Central memory CD8-positive, alpha-beta T cell (primary cell): ENCODE measurements around the gene KRTAP4-16.
"Not testable (repeated sequence)": the region's sequence is repeated elsewhere in the genome, so short reads cannot be mapped to it uniquely, and the experiment has no call there.

Experiments
- ATAC-seq: fragments of 150-1000 bp; cut with Tn5 transposase; replicated peaks from 2 replicates; pipeline ENCODE4 v1.10.0; 2022; ENCODE audit warnings: mild to moderate bottlenecking, moderate FRiP score, moderate number of reproducible peaks; ENCODE audit not compliant: poor library complexity, severe bottlenecking; ENCODE audit errors: extremely low read depth
- DNase-seq, 2 donors: peaks; one replicate each; pipeline ENCODE4 v3.0.0; 2021; ENCODE audit warnings: low spot score in 2 of 2
- H3K27ac Mint-ChIP-seq: one replicate; pipeline ENCODE4 v1.8.0; 2022; ENCODE audit warnings: low read depth, mild to moderate bottlenecking, moderate library complexity, mixed read lengths
- H3K27me3 Mint-ChIP-seq: one replicate; pipeline ENCODE4 v1.8.0; 2022; ENCODE audit warnings: mixed read lengths
- H3K36me3 Mint-ChIP-seq: one replicate; pipeline ENCODE4 v1.8.0; 2022; ENCODE audit warnings: mild to moderate bottlenecking, moderate library complexity, mixed read lengths; ENCODE audit not compliant: insufficient read depth
- H3K4me1 Mint-ChIP-seq: one replicate; pipeline ENCODE4 v1.8.0; 2022; ENCODE audit warnings: mixed read lengths
- H3K4me3 Mint-ChIP-seq: one replicate; pipeline ENCODE4 v1.8.0; 2022; ENCODE audit warnings: mild to moderate bottlenecking, moderate library complexity, mixed read lengths
- H3K9me3 Mint-ChIP-seq: one replicate; pipeline ENCODE4 v1.8.0; 2022; ENCODE audit warnings: mixed read lengths

Gene KRTAP4-16

GRCh38 chr17:41101586-41102259 is at the start of gene KRTAP4-16:
Gene KRTAP4-16, minus strand, starts transcription at chr17:41102209. Its CDS starts 0 bp downstream, at chr17:41102209.
- DNase-seq (no peak), ATAC-seq (no peak)
- H3K36me3 Mint-ChIP-seq: peaks cover 1% of the 10 kb centered on the region
- H3K27ac Mint-ChIP-seq: peak within 1 kb of the TSS; percentile 8
- H3K4me3 Mint-ChIP-seq: no peak within 1 kb of the TSS
- no peaks in the 10 kb centered on the region for H3K9me3 Mint-ChIP-seq
- H3K27me3 Mint-ChIP-seq: peaks cover 44% of the 10 kb centered on the region
- H3K4me1 Mint-ChIP-seq: peaks cover 9% of the 10 kb centered on the region

- Mint-ChIP-seq H3K36me3 (no peaks in the 10 kb centered on the region), H3K27me3 (peaks cover 42% of the 10 kb centered on the region), H3K27ac (no peak overlapping the region), H3K4me3 (no peak overlapping the region), H3K4me1 (no peaks in the 10 kb centered on the region), H3K9me3 (no peaks in the 10 kb centered on the region)
- no peak for DNase-seq
- ATAC-seq: no peak
These were observed 49.5 kb upstream of the KRTAP4-16 start for GRCh38 chr17:41151525-41151924.

GRCh38 chr17:41150026-41150425 is 48.0 kb upstream of the KRTAP4-16 start:
- Mint-ChIP-seq H3K27me3 (peaks cover 28% of the 10 kb centered on the region), H3K4me1 (no peaks in the 10 kb centered on the region), H3K36me3 (no peaks in the 10 kb centered on the region), H3K27ac (no peak overlapping the region), H3K9me3 (no peaks in the 10 kb centered on the region), H3K4me3 (no peak overlapping the region)
- ATAC-seq: no peak
- DNase-seq: no peak

- no peaks in the 10 kb centered on the region for H3K9me3 Mint-ChIP-seq
- no peak for ATAC-seq
- peak within 1 kb of the TSS; percentile 14 for H3K27ac Mint-ChIP-seq
- no peak within 1 kb of the TSS for H3K4me3 Mint-ChIP-seq
- H3K27me3 Mint-ChIP-seq: peaks cover 24% of the 10 kb centered on the region
- no peaks in the 10 kb centered on the region for H3K4me1 Mint-ChIP-seq
- no peaks in the 10 kb centered on the region for H3K36me3 Mint-ChIP-seq
- no peak for DNase-seq
These were observed 47.6 kb upstream of the KRTAP4-16 start, which contains the start of gene KRTAP4-5 for GRCh38 chr17:41149652-41149985. Gene KRTAP4-5, minus strand, starts transcription at chr17:41149825. Its CDS starts 58 bp downstream, at chr17:41149767.

- not testable (repeated sequence) for H3K4me1 Mint-ChIP-seq, H3K36me3 Mint-ChIP-seq, DNase-seq, ATAC-seq, H3K9me3 Mint-ChIP-seq, H3K4me3 Mint-ChIP-seq
- Mint-ChIP-seq H3K27ac (peak overlapping the region; percentile 14), H3K27me3 (peaks cover 19% of the 10 kb centered on the region)
These were observed 47.1 kb upstream of the KRTAP4-16 start for GRCh38 chr17:41148971-41149651.

- Mint-ChIP-seq H3K27me3 (peaks cover 12% of the 10 kb centered on the region), H3K9me3 (peaks cover 12% of the 10 kb centered on the region), H3K36me3 (no peaks in the 10 kb centered on the region), H3K27ac (no peak overlapping the region), H3K4me1 (no peaks in the 10 kb centered on the region), H3K4me3 (no peak overlapping the region)
- DNase-seq: no peak
- ATAC-seq: no peak
These were observed 45.7 kb upstream of the KRTAP4-16 start for GRCh38 chr17:41147531-41148204.

GRCh38 chr17:41145261-41145660 is 43.3 kb upstream of the KRTAP4-16 start:
- H3K27ac Mint-ChIP-seq: no peak overlapping the region
- ATAC-seq (no peak), DNase-seq (no peak)
- H3K27me3 Mint-ChIP-seq: peaks cover 17% of the 10 kb centered on the region
- H3K9me3 Mint-ChIP-seq: peaks cover 20% of the 10 kb centered on the region
- no peaks in the 10 kb centered on the region for H3K4me1 Mint-ChIP-seq
- no peak overlapping the region for H3K4me3 Mint-ChIP-seq
- no peaks in the 10 kb centered on the region for H3K36me3 Mint-ChIP-seq

GRCh38 chr17:41144846-41145245 is 42.8 kb upstream of the KRTAP4-16 start:
- Mint-ChIP-seq H3K27ac (no peak overlapping the region), H3K36me3 (no peaks in the 10 kb centered on the region), H3K9me3 (peaks cover 21% of the 10 kb centered on the region), H3K27me3 (peaks cover 17% of the 10 kb centered on the region), H3K4me3 (no peak overlapping the region), H3K4me1 (no peaks in the 10 kb centered on the region)
- DNase-seq (no peak), ATAC-seq (no peak)

GRCh38 chr17:41141361-41141760 is 39.4 kb upstream of the KRTAP4-16 start:
- H3K27me3 Mint-ChIP-seq: peaks cover 7% of the 10 kb centered on the region
- peaks cover 25% of the 10 kb centered on the region for H3K9me3 Mint-ChIP-seq
- H3K4me3 Mint-ChIP-seq: no peak overlapping the region
- no peaks in the 10 kb centered on the region for H3K36me3 Mint-ChIP-seq
- ATAC-seq (no peak), DNase-seq (no peak)
- H3K27ac Mint-ChIP-seq: no peak overlapping the region
- no peaks in the 10 kb centered on the region for H3K4me1 Mint-ChIP-seq

- H3K27ac Mint-ChIP-seq: no peak within 1 kb of the TSS
- ATAC-seq: no peak
- H3K4me3 Mint-ChIP-seq: no peak within 1 kb of the TSS
- peaks cover 25% of the 10 kb centered on the region for H3K9me3 Mint-ChIP-seq
- no peak for DNase-seq
- H3K36me3 Mint-ChIP-seq: no peaks in the 10 kb centered on the region
- peaks cover 7% of the 10 kb centered on the region for H3K27me3 Mint-ChIP-seq
- no peaks in the 10 kb centered on the region for H3K4me1 Mint-ChIP-seq
These were observed 38.5 kb upstream of the KRTAP4-16 start, which contains the start of gene KRTAP4-6 for GRCh38 chr17:41140360-41141131. Gene KRTAP4-6, minus strand, starts transcription at chr17:41140544. Its CDS starts 57 bp downstream, at chr17:41140487.

GRCh38 chr17:41139865-41140264 is 37.9 kb upstream of the KRTAP4-16 start:
- H3K4me1 Mint-ChIP-seq, H3K36me3 Mint-ChIP-seq, DNase-seq, H3K27ac Mint-ChIP-seq, H3K27me3 Mint-ChIP-seq, H3K4me3 Mint-ChIP-seq, ATAC-seq: not testable (repeated sequence)
- H3K9me3 Mint-ChIP-seq: peaks cover 25% of the 10 kb centered on the region
